Gastroesophageal sphincter (tissue), 4 donors: ENCODE results near the gene HS3ST3A1. TPM values are rescaled to one million over a fixed set of nuclear protein-coding genes. Genes with fewer than 3 reads are reported as not detected.
"Not testable (repeated sequence)": the region's sequence is repeated elsewhere in the genome, so short reads cannot be mapped to it uniquely, and the experiment has no call there.

Experiments used
- ATAC-seq: fragments of 150-250 bp; one replicate; pipeline ENCODE4 v1.9.1; 2016; ENCODE audit warnings: mild to moderate bottlenecking, moderate library complexity
- H3K27ac ChIP-seq, 4 donors: fragments of 200-600 bp; sonication (generic) in 3 of 4; 1 replicate in 3 of 4; 2 replicates in 1 of 4; pipeline ENCODE4 v1.5.1; 2016 to 2019
- H3K27me3 ChIP-seq: fragments of 200-600 bp; sonication (generic); one replicate; pipeline ENCODE4 v1.5.1; 2019
- H3K36me3 ChIP-seq, 2 donors: fragments of 200-600 bp; sonication (generic); one replicate each; pipeline ENCODE4 v1.5.1; 2019; ENCODE audit warnings: control low read depth in 1 of 2
- H3K4me1 ChIP-seq, 3 donors: fragments of 200-600 bp; sonication (generic); 1 replicate in 2 of 3; 2 replicates in 1 of 3; pipeline ENCODE4 v1.5.1; 2016 to 2019; ENCODE audit warnings: control low read depth in 2 of 3
- H3K4me3 ChIP-seq, 2 donors: fragments of 200-600 bp; sonication (generic); one replicate each; pipeline ENCODE4 v1.5.1; 2019; ENCODE audit warnings: mild to moderate bottlenecking in 1 of 2, moderate library complexity in 1 of 2
- H3K9me3 ChIP-seq, 3 donors: fragments of 200-600 bp; sonication (generic); one replicate each; pipeline ENCODE4 v1.5.1; 2017 to 2019; ENCODE audit warnings: control low read depth in 2 of 3
- CTCF ChIP-seq, 4 experiments: fragments of 200-600 bp in 2 of 4; fragments of 450-650 bp in 2 of 4; sonication (generic) in 1 of 4; IDR thresholded peaks; one replicate each; pipeline ENCODE4 v1.5.1; 2017 to 2019; ENCODE audit warnings: antibody characterized with exemption in 4 of 4, mild to moderate bottlenecking in 2 of 4, moderate library complexity in 2 of 4
- EP300 ChIP-seq: sonication (generic); formaldehyde crosslinking; IDR thresholded peaks from one replicate; pipeline ENCODE4 v1.6.1; 2017; ENCODE audit warnings: antibody characterized with exemption, mild to moderate bottlenecking
- POLR2A ChIP-seq, 2 donors: fragments of 450-650 bp; IDR thresholded peaks; one replicate each; pipeline ENCODE4 v1.6.1; 2017; ENCODE audit warnings: antibody characterized with exemption in 2 of 2, mild to moderate bottlenecking in 2 of 2, moderate library complexity in 1 of 2
- POLR2AphosphoS5 ChIP-seq: sonication (generic); formaldehyde crosslinking; IDR thresholded peaks from one replicate; pipeline ENCODE4 v1.6.1; 2017; ENCODE audit warnings: antibody characterized with exemption
- WGBS, 2 donors: methylation state at CpG; one replicate each; pipeline ENCODE4 v1.1.5; 2018; ENCODE audit warnings: low coverage in 1 of 2; 5-methylcytosine and 5-hydroxymethylcytosine counted together
- total RNA-seq, 4 donors: library from RNA; depleted of rRNA; stranded (reverse); fragments of >200 nt; gene quantifications; one replicate each; pipeline ENCODE4 v1.1.0, GENCODE V29; 2016

The HS3ST3A1 gene
- total RNA-seq, 4 donors from 2014 or later, result 5.9 to 10.9 (median 8.9) TPM

- Histone ChIP-seq H3K4me3 (no peak overlapping the region), H3K36me3 (no peaks in the 10 kb centered on the region), H3K4me1 (no peaks in the 10 kb centered on the region), H3K27ac (no peak overlapping the region), H3K27me3 (peaks cover 6% of the 10 kb centered on the region), H3K9me3 (no peaks in the 10 kb centered on the region)
- 92 to 99% methylated on average over 7 of the region's 7 CpGs for WGBS, 2 donors
- no peak for TF ChIP-seq POLR2A (IDR thresholded peaks at IDR 0.05)
- no peak for TF ChIP-seq EP300
- TF ChIP-seq CTCF (IDR thresholded peaks at IDR 0.05), result no peak
- no peak for TF ChIP-seq POLR2AphosphoS5
- no peak for ATAC-seq
These were observed 100.8 kb downstream of the HS3ST3A1 start for GRCh38 chr17:13500947-13501346.

- H3K27ac ChIP-seq, result no peak overlapping the region
- no peak for TF ChIP-seq POLR2AphosphoS5
- TF ChIP-seq CTCF (IDR thresholded peaks at IDR 0.05), result no peak
- TF ChIP-seq POLR2A (IDR thresholded peaks at IDR 0.05), result no peak
- no peak for TF ChIP-seq EP300
- no peaks in the 10 kb centered on the region for H3K36me3 ChIP-seq
- no peak overlapping the region for H3K4me3 ChIP-seq
- no peaks in the 10 kb centered on the region for H3K9me3 ChIP-seq
- ATAC-seq, result no peak
- 40 to 50% methylated on average over 2 to 3 of the region's 3 CpGs for WGBS, 2 donors
- no peaks in the 10 kb centered on the region for H3K4me1 ChIP-seq
- H3K27me3 ChIP-seq, result peaks cover 6% of the 10 kb centered on the region
These were observed 103.5 kb downstream of the HS3ST3A1 start for GRCh38 chr17:13498184-13498583.

- H3K4me3 ChIP-seq, H3K27ac ChIP-seq, H3K4me1 ChIP-seq, ATAC-seq, H3K27me3 ChIP-seq, H3K9me3 ChIP-seq, H3K36me3 ChIP-seq: not testable (repeated sequence)
- 94 to 98% methylated on average over 7 of the region's 35 CpGs for WGBS, 2 donors
These were observed 105.1 kb downstream of the HS3ST3A1 start for GRCh38 chr17:13496553-13497056.

- Histone ChIP-seq H3K36me3 (no peaks in the 10 kb centered on the region), H3K4me1 (no peaks in the 10 kb centered on the region), H3K27ac (no peak overlapping the region), H3K27me3 (no peaks in the 10 kb centered on the region), H3K9me3 (no peaks in the 10 kb centered on the region), H3K4me3 (no peak overlapping the region)
- 84 to 100% methylated on average over 2 of the region's 2 CpGs for WGBS, 2 donors
- ATAC-seq, result no peak
- no peak for TF ChIP-seq POLR2A (IDR thresholded peaks at IDR 0.05)
- TF ChIP-seq EP300, result no peak
- no peak for TF ChIP-seq CTCF (IDR thresholded peaks at IDR 0.05)
- TF ChIP-seq POLR2AphosphoS5, result no peak
These were observed 106.3 kb downstream of the HS3ST3A1 start for GRCh38 chr17:13495423-13495822.

- Histone ChIP-seq H3K27me3 (no peaks in the 10 kb centered on the region), H3K4me1 (no peaks in the 10 kb centered on the region), H3K9me3 (no peaks in the 10 kb centered on the region), H3K27ac (no peak overlapping the region), H3K36me3 (no peaks in the 10 kb centered on the region), H3K4me3 (no peak overlapping the region)
- TF ChIP-seq POLR2A (IDR thresholded peaks at IDR 0.05), result no peak
- no peak for TF ChIP-seq EP300
- no peak for TF ChIP-seq POLR2AphosphoS5
- no peak for TF ChIP-seq CTCF (IDR thresholded peaks at IDR 0.05)
- ATAC-seq, result no peak
- 64 to 77% methylated on average over 4 of the region's 4 CpGs for WGBS, 2 donors
These were observed 109.0 kb downstream of the HS3ST3A1 start for GRCh38 chr17:13492737-13493122.
